ENCODE measurements around the gene ALCAM. TPM values are rescaled to one million over a fixed set of nuclear protein-coding genes. Genes with fewer than 3 reads are reported as not detected.

The ALCAM gene
- total RNA-seq, 1 experiment from 2014 or later: 32.3 TPM

DNA sequence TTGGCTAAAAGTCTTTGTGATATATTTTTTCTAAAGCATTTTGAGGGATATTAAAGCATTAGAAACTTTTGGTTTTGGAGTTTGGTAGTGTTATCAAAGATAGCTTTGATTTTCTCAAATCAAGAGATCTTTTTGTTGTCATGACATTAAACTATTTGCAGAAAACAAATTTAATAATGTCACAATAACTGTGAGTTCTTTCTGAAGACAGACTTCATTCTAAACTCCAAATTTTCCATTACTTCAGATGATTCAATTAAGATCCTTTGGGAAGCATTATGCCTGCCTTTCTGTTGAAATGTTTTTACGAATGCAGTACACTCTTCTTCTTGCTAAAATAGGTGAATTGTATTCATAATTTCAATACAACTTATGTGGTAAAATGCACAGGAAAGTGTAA is 145.4 kb downstream of the ALCAM start:
- no peak overlapping the region for H3K4me3 ChIP-seq (ENCODE audit: low read depth in 2 of 2, low read length in 2 of 2)
- BruUV-seq (replicated peaks): no TSS peak
- H3K4me1 ChIP-seq (ENCODE audit: control insufficient read depth, insufficient read depth, low read length): no peaks in the 10 kb centered on the region
- POLR2A ChIA-PET: no interaction called here
- TF ChIP-seq, protein P1, sequence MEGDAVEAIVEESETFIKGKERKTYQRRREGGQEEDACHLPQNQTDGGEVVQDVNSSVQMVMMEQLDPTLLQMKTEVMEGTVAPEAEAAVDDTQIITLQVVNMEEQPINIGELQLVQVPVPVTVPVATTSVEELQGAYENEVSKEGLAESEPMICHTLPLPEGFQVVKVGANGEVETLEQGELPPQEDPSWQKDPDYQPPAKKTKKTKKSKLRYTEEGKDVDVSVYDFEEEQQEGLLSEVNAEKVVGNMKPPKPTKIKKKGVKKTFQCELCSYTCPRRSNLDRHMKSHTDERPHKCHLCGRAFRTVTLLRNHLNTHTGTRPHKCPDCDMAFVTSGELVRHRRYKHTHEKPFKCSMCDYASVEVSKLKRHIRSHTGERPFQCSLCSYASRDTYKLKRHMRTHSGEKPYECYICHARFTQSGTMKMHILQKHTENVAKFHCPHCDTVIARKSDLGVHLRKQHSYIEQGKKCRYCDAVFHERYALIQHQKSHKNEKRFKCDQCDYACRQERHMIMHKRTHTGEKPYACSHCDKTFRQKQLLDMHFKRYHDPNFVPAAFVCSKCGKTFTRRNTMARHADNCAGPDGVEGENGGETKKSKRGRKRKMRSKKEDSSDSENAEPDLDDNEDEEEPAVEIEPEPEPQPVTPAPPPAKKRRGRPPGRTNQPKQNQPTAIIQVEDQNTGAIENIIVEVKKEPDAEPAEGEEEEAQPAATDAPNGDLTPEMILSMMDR (IDR thresholded peaks at IDR 0.05): no peak
- no peak for TF ChIP-seq POLR2AphosphoS5 (IDR thresholded peaks at IDR 0.05; ENCODE audit: low read depth, low read length)
- TF ChIP-seq, protein P2, sequence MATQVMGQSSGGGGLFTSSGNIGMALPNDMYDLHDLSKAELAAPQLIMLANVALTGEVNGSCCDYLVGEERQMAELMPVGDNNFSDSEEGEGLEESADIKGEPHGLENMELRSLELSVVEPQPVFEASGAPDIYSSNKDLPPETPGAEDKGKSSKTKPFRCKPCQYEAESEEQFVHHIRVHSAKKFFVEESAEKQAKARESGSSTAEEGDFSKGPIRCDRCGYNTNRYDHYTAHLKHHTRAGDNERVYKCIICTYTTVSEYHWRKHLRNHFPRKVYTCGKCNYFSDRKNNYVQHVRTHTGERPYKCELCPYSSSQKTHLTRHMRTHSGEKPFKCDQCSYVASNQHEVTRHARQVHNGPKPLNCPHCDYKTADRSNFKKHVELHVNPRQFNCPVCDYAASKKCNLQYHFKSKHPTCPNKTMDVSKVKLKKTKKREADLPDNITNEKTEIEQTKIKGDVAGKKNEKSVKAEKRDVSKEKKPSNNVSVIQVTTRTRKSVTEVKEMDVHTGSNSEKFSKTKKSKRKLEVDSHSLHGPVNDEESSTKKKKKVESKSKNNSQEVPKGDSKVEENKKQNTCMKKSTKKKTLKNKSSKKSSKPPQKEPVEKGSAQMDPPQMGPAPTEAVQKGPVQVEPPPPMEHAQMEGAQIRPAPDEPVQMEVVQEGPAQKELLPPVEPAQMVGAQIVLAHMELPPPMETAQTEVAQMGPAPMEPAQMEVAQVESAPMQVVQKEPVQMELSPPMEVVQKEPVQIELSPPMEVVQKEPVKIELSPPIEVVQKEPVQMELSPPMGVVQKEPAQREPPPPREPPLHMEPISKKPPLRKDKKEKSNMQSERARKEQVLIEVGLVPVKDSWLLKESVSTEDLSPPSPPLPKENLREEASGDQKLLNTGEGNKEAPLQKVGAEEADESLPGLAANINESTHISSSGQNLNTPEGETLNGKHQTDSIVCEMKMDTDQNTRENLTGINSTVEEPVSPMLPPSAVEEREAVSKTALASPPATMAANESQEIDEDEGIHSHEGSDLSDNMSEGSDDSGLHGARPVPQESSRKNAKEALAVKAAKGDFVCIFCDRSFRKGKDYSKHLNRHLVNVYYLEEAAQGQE (IDR thresholded peaks at IDR 0.05; ENCODE audit: insufficient read depth in 1 of 2, low read depth in 2 of 2, low read length in 1 of 2): no peak
- TF ChIP-seq TCF7L2 (IDR thresholded peaks at IDR 0.05; ENCODE audit: low read depth, low read length): no peak
- TF ChIP-seq SIN3A (IDR thresholded peaks at IDR 0.05; ENCODE audit: borderline replicate concordance, insufficient read depth, low read depth, low read length): no peak
- H3K9me3 ChIP-seq (ENCODE audit: control insufficient read depth, insufficient read depth, low read depth, low read length): no peaks in the 10 kb centered on the region
- CTCF ChIA-PET: no interaction called here
- no peak overlapping the region for H3K27ac ChIP-seq (ENCODE audit: low read length)
- DNase-seq (ENCODE audit: low read depth, low spot score) (no peak), ATAC-seq (no peak)
- in situ Hi-C loops (cut with HindIII; ENCODE audit: low pct_unique_long_range_greater_than_20kb, low sequenced_read_pairs): no loop called here
- H3K36me3 ChIP-seq (ENCODE audit: control insufficient read depth, insufficient read depth, low read length): no peaks in the 10 kb centered on the region
- H3K27me3 ChIP-seq (ENCODE audit: control insufficient read depth, insufficient read depth, low read length): no peaks in the 10 kb centered on the region
- intact Hi-C loops (cut with micrococcal nuclease; ENCODE audit: unreplicated experiment): no loop called here

DNA sequence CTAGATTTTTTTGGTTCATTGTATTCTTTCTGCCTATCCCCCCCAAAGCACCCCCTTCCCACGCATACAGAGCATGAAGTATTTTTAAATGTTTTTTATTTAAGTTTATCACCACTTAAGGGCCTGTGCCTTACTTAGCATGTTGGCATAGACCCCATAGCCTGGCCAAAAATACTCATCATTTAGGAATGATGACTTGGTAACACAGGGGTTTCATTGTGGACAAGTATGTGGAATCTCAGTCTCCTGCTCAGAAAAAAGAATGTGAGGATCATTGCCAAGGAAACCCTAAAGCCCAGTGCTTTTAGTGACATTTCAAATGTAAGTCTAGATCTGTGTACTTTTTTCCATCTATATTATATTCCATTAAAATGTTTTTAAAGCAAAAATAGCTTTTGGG is 146.3 kb downstream of the ALCAM start:
- no peaks in the 10 kb centered on the region for H3K36me3 ChIP-seq (ENCODE audit: control insufficient read depth, insufficient read depth, low read length)
- H3K4me3 ChIP-seq (ENCODE audit: low read depth in 2 of 2, low read length in 2 of 2): no peak overlapping the region
- H3K27me3 ChIP-seq (ENCODE audit: control insufficient read depth, insufficient read depth, low read length): no peaks in the 10 kb centered on the region
- no peaks in the 10 kb centered on the region for H3K4me1 ChIP-seq (ENCODE audit: control insufficient read depth, insufficient read depth, low read length)
- H3K9me3 ChIP-seq (ENCODE audit: control insufficient read depth, insufficient read depth, low read depth, low read length): no peaks in the 10 kb centered on the region
- DNase-seq (ENCODE audit: low read depth, low spot score) (no peak), ATAC-seq (no peak)
- no peak overlapping the region for H3K27ac ChIP-seq (ENCODE audit: low read length)
- BruUV-seq (replicated peaks): no TSS peak
- ChIA-PET CTCF (no interaction called here), POLR2A (no interaction called here)
- intact Hi-C loops (cut with micrococcal nuclease; ENCODE audit: unreplicated experiment) (no loop called here), in situ Hi-C loops (cut with HindIII; ENCODE audit: low pct_unique_long_range_greater_than_20kb, low sequenced_read_pairs) (no loop called here)
- TF ChIP-seq POLR2AphosphoS5 (IDR thresholded peaks at IDR 0.05; ENCODE audit: low read depth, low read length): no peak
- TF ChIP-seq, protein P1 (IDR thresholded peaks at IDR 0.05): no peak
- TF ChIP-seq TCF7L2 (IDR thresholded peaks at IDR 0.05; ENCODE audit: low read depth, low read length): no peak
- TF ChIP-seq, protein P2 (IDR thresholded peaks at IDR 0.05; ENCODE audit: insufficient read depth in 1 of 2, low read depth in 2 of 2, low read length in 1 of 2): no peak
- no peak for TF ChIP-seq SIN3A (IDR thresholded peaks at IDR 0.05; ENCODE audit: borderline replicate concordance, insufficient read depth, low read depth, low read length)

Data from Panc1 (cell line).